OCI-LY1 (cell line): ENCODE data around the gene PTPRD.

ENCODE experiments used
- H2AFZ ChIP-seq: fragments of 200-600 bp; sonication (generic), shearing (Covaris generic); 2 replicates; pipeline ENCODE4 v1.6.0; 2014; ENCODE audit warnings: antibody characterized with exemption, mild to moderate bottlenecking, low read length
- H3F3A ChIP-seq: fragments of 200-600 bp; sonication (generic), shearing (Covaris generic); 2 replicates; pipeline ENCODE4 v1.6.0; 2014; ENCODE audit warnings: mild to moderate bottlenecking, antibody characterized with exemption, low read length, moderate library complexity; ENCODE audit not compliant: insufficient read depth
- H3K27ac ChIP-seq: fragments of 200-600 bp; sonication (generic); 2 replicates; pipeline ENCODE4 v1.5.1; 2014; ENCODE audit warnings: low read length, mixed run types, mild to moderate bottlenecking, low read depth; ENCODE audit not compliant: poor library complexity, severe bottlenecking
- H3K27me3 ChIP-seq: fragments of 200-600 bp; sonication (generic); 2 replicates; pipeline ENCODE4 v1.6.0; 2014; ENCODE audit warnings: antibody characterized with exemption, mild to moderate bottlenecking, low read length, moderate library complexity; ENCODE audit not compliant: insufficient read depth
- H3K36me3 ChIP-seq: fragments of 200-600 bp; sonication (generic); 2 replicates; pipeline ENCODE4 v1.6.1; 2014; ENCODE audit warnings: mild to moderate bottlenecking, antibody characterized with exemption, low read length, moderate library complexity, mixed read lengths; ENCODE audit not compliant: insufficient read depth
- H3K4me1 ChIP-seq: fragments of 200-600 bp; sonication (generic); 2 replicates; pipeline ENCODE4 v1.5.1; 2014; ENCODE audit warnings: mild to moderate bottlenecking, low read length, moderate library complexity; ENCODE audit not compliant: insufficient read depth, severe bottlenecking
- H3K4me2 ChIP-seq: fragments of 200-600 bp; sonication (generic), shearing (Covaris generic); 2 replicates; pipeline ENCODE4 v1.6.1; 2014; ENCODE audit warnings: low read length
- H3K4me3 ChIP-seq: fragments of 200-600 bp; sonication (generic); 2 replicates; pipeline ENCODE4 v1.5.1; 2014; ENCODE audit warnings: low read length, low read depth, mild to moderate bottlenecking, mixed read lengths; ENCODE audit not compliant: poor library complexity, severe bottlenecking
- H3K79me2 ChIP-seq: fragments of 200-600 bp; shearing (Covaris generic); 2 replicates; pipeline ENCODE4 v1.6.1; 2016; ENCODE audit warnings: mixed run types, low read length, mixed read lengths; ENCODE audit not compliant: insufficient read depth
- H3K9ac ChIP-seq: fragments of 200-600 bp; sonication (generic), shearing (Covaris generic); 2 replicates; pipeline ENCODE4 v1.6.1; 2014; ENCODE audit warnings: mild to moderate bottlenecking, low read length, mixed read lengths
- H3K9me2 ChIP-seq: fragments of 200-600 bp; sonication (generic), shearing (Covaris generic); 2 replicates; pipeline ENCODE4 v1.6.1; 2014; ENCODE audit warnings: low read depth, mild to moderate bottlenecking, low read length, mixed read lengths
- H3K9me3 ChIP-seq: fragments of 200-600 bp; shearing (Covaris generic); 2 replicates; pipeline ENCODE4 v1.6.1; 2014; ENCODE audit warnings: low read length, mixed read lengths
- H4K20me1 ChIP-seq: fragments of 200-600 bp; sonication (generic), shearing (Covaris generic); 2 replicates; pipeline ENCODE4 v1.6.0; 2016; ENCODE audit warnings: mild to moderate bottlenecking, low read length; ENCODE audit not compliant: insufficient read depth
- CTCF ChIP-seq: fragments of 200-600 bp; sonication (generic), shearing (Covaris generic); IDR thresholded peaks from 2 replicates; pipeline ENCODE4 v1.5.1; 2017; ENCODE audit warnings: mild to moderate bottlenecking, antibody characterized with exemption, low read length, moderate library complexity, mixed read lengths
- EZH2 ChIP-seq: fragments of 200-600 bp; sonication (generic), shearing (Covaris generic); IDR thresholded peaks from 2 replicates; pipeline ENCODE4 v1.8.0; 2017; ENCODE audit warnings: borderline replicate concordance, mixed run types, mild to moderate bottlenecking, antibody characterized with exemption, low read length, moderate library complexity, mixed read lengths

Gene PTPRD

GRCh38 chr9:8390571-8390970, 2222.2 kb downstream of the PTPRD start:
- Histone ChIP-seq H3K79me2 (no peaks in the 10 kb centered on the region), H3K9me2 (no peaks in the 10 kb centered on the region), H3K27me3 (no peaks in the 10 kb centered on the region), H3K4me2 (no peak overlapping the region), H4K20me1 (no peaks in the 10 kb centered on the region), H3K9me3 (no peaks in the 10 kb centered on the region), H3K4me1 (no peaks in the 10 kb centered on the region), H3K9ac (no peak overlapping the region), H3F3A (no peaks in the 10 kb centered on the region), H3K27ac (no peak overlapping the region), H2AFZ (no peak overlapping the region), H3K36me3 (no peaks in the 10 kb centered on the region), H3K4me3 (no peak overlapping the region)
- TF ChIP-seq CTCF (no peak), EZH2 (no peak)

- Histone ChIP-seq H3K9me2 (no peaks in the 10 kb centered on the region), H3K9me3 (no peaks in the 10 kb centered on the region), H3K4me2 (no peak overlapping the region), H3K9ac (no peak overlapping the region), H3K79me2 (no peaks in the 10 kb centered on the region), H3K27ac (no peak overlapping the region), H3K27me3 (no peaks in the 10 kb centered on the region), H3K4me3 (no peak overlapping the region), H3F3A (no peaks in the 10 kb centered on the region), H3K36me3 (no peaks in the 10 kb centered on the region), H2AFZ (no peak overlapping the region), H3K4me1 (no peaks in the 10 kb centered on the region), H4K20me1 (no peaks in the 10 kb centered on the region)
- TF ChIP-seq EZH2 = no peak
- no peak for TF ChIP-seq CTCF
These were observed 2223.3 kb downstream of the PTPRD start for GRCh38 chr9:8389531-8389930.

- no peak for TF ChIP-seq EZH2
- TF ChIP-seq CTCF = no peak
- Histone ChIP-seq H3K9ac (no peak overlapping the region), H3K36me3 (no peaks in the 10 kb centered on the region), H4K20me1 (no peaks in the 10 kb centered on the region), H3K27ac (no peak overlapping the region), H3F3A (no peaks in the 10 kb centered on the region), H3K79me2 (no peaks in the 10 kb centered on the region), H3K9me2 (no peaks in the 10 kb centered on the region), H3K27me3 (no peaks in the 10 kb centered on the region), H2AFZ (no peak overlapping the region), H3K9me3 (no peaks in the 10 kb centered on the region), H3K4me2 (no peak overlapping the region), H3K4me1 (no peaks in the 10 kb centered on the region), H3K4me3 (no peak overlapping the region)
These were observed 2224.7 kb downstream of the PTPRD start for GRCh38 chr9:8388132-8388531.
